Activated T-helper 1 cell treated with anti-CD3 and anti-CD28 coated beads, Interleukin-12 subunit alpha, Interleukin-12 subunit beta, Interleukin-2, Interleukin-4 antibody, amounts not matched to agents 30 ng/mL and 10 ng/mL and 1 ng/mL, durations not matched to agents 14 hours and 24 hours and 36 hours (primary cell): ENCODE measurements around the gene ABCA7. TPM values are rescaled to one million over a fixed set of nuclear protein-coding genes. Genes with fewer than 3 reads are reported as not detected.

Experiments
- DNase-seq: peaks from one replicate; pipeline ENCODE4 v3.0.0; 2021; ENCODE audit warnings: low spot score
- H3K27ac Mint-ChIP-seq: one replicate; pipeline ENCODE4 v1.8.0; 2021; ENCODE audit warnings: mild to moderate bottlenecking, mixed read lengths
- H3K27me3 Mint-ChIP-seq: one replicate; pipeline ENCODE4 v1.8.0; 2022; ENCODE audit warnings: mild to moderate bottlenecking, moderate library complexity, mixed read lengths; ENCODE audit not compliant: insufficient read depth
- H3K36me3 Mint-ChIP-seq: one replicate; pipeline ENCODE4 v1.8.0; 2021; ENCODE audit warnings: low read depth, mixed read lengths
- H3K4me1 Mint-ChIP-seq: one replicate; pipeline ENCODE4 v1.8.0; 2021; ENCODE audit warnings: low read depth, mixed read lengths
- H3K4me3 Mint-ChIP-seq: one replicate; pipeline ENCODE4 v1.8.0; 2021; ENCODE audit warnings: mild to moderate bottlenecking, moderate library complexity, mixed read lengths
- H3K9me3 Mint-ChIP-seq: one replicate; pipeline ENCODE4 v1.8.0; 2021; ENCODE audit warnings: mixed read lengths
- intact Hi-C: fragments of 100-400 bp; cut with micrococcal nuclease; formaldehyde crosslinking; loops from one replicate; pipeline ENCODE4 v1.15.1; 2024
- total RNA-seq: library from RNA; stranded (reverse); gene quantifications from 2 replicates; pipeline ENCODE4 v1.2.3, GENCODE V29; 2022

The ABCA7 gene
- total RNA-seq, 1 donor from 2014 or later: 15.8 TPM

GRCh38 chr19:1070931-1071791, 31.3 kb downstream of the ABCA7 start:
- H3K4me1 Mint-ChIP-seq: peaks cover 32% of the 10 kb centered on the region
- DNase-seq: no peak
- intact Hi-C loops: no loop called here
- H3K27ac Mint-ChIP-seq: peak overlapping the region; percentile 79
- peak overlapping the region; percentile 90 for H3K4me3 Mint-ChIP-seq
- H3K9me3 Mint-ChIP-seq: no peaks in the 10 kb centered on the region
- H3K27me3 Mint-ChIP-seq: no peaks in the 10 kb centered on the region
- peaks cover 29% of the 10 kb centered on the region for H3K36me3 Mint-ChIP-seq

- H3K4me3 Mint-ChIP-seq: peak overlapping the region; percentile 78
- H3K9me3 Mint-ChIP-seq: no peaks in the 10 kb centered on the region
- H3K36me3 Mint-ChIP-seq: peaks cover 35% of the 10 kb centered on the region
- intact Hi-C loops: no loop called here
- H3K4me1 Mint-ChIP-seq: peaks cover 41% of the 10 kb centered on the region
- H3K27ac Mint-ChIP-seq: peak overlapping the region; percentile 84
- no peak for DNase-seq
- no peaks in the 10 kb centered on the region for H3K27me3 Mint-ChIP-seq
Observed at GRCh38 chr19:1072371-1073015, 32.6 kb downstream of the ABCA7 start.

- no peaks in the 10 kb centered on the region for H3K9me3 Mint-ChIP-seq
- intact Hi-C loops: no loop called here
- H3K27me3 Mint-ChIP-seq: no peaks in the 10 kb centered on the region
- H3K36me3 Mint-ChIP-seq: peaks cover 39% of the 10 kb centered on the region
- H3K27ac Mint-ChIP-seq: peak overlapping the region; percentile 61
- peak overlapping the region; percentile 22 for H3K4me3 Mint-ChIP-seq
- DNase-seq: no peak
- H3K4me1 Mint-ChIP-seq: peaks cover 45% of the 10 kb centered on the region
Observed at GRCh38 chr19:1073063-1073955, 33.4 kb downstream of the ABCA7 start.

- DNase-seq: no peak
- intact Hi-C loops: no loop called here
- Mint-ChIP-seq H3K4me3 (peak overlapping the region; percentile 61), H3K9me3 (no peaks in the 10 kb centered on the region), H3K4me1 (peaks cover 39% of the 10 kb centered on the region), H3K27ac (peak overlapping the region; percentile 63), H3K36me3 (peaks cover 33% of the 10 kb centered on the region), H3K27me3 (no peaks in the 10 kb centered on the region)
Observed at GRCh38 chr19:1073956-1074517, 34.1 kb downstream of the ABCA7 start.

GRCh38 chr19:1074544-1075283, 34.8 kb downstream of the ABCA7 start:
- DNase-seq: peak; percentile 69
- Mint-ChIP-seq H3K27ac (peak overlapping the region; percentile 90), H3K9me3 (no peaks in the 10 kb centered on the region), H3K4me3 (peak overlapping the region; percentile 79), H3K27me3 (no peaks in the 10 kb centered on the region), H3K36me3 (peaks cover 32% of the 10 kb centered on the region), H3K4me1 (peaks cover 35% of the 10 kb centered on the region)
- intact Hi-C loops: loop anchor here (5.0 kb wide), 1 partner anchor 58 kb away; no protein-coding TSS in a partner anchor

GRCh38 chr19:1076046-1076386, 36.1 kb downstream of the ABCA7 start:
- Mint-ChIP-seq H3K27ac (peak overlapping the region; percentile 90), H3K4me1 (peaks cover 40% of the 10 kb centered on the region), H3K36me3 (peaks cover 39% of the 10 kb centered on the region), H3K9me3 (no peaks in the 10 kb centered on the region), H3K27me3 (no peaks in the 10 kb centered on the region), H3K4me3 (peak overlapping the region; percentile 79)
- no peak for DNase-seq
- intact Hi-C loops: loop anchor here (2.0 to 5.0 kb wide), 2 partner anchors 55 to 56 kb away; partner anchors contain the start of genes RNU6-2 and TMEM259

GRCh38 chr19:1076951-1077350, 37.0 kb downstream of the ABCA7 start:
- Mint-ChIP-seq H3K36me3 (peaks cover 37% of the 10 kb centered on the region), H3K4me1 (peaks cover 36% of the 10 kb centered on the region)
- intact Hi-C loops: loop anchor here (1.0 to 5.0 kb wide), 6 partner anchors 10 to 56 kb away; partner anchors contain the start of genes ARHGAP45, POLR2E, RNU6-2 and TMEM259

GRCh38 chr19:1079566-1080111, 39.7 kb downstream of the ABCA7 start:
- Mint-ChIP-seq H3K9me3 (no peaks in the 10 kb centered on the region), H3K27ac (peak overlapping the region; percentile 73), H3K27me3 (no peaks in the 10 kb centered on the region), H3K4me3 (peak overlapping the region; percentile 54), H3K36me3 (peaks cover 33% of the 10 kb centered on the region), H3K4me1 (peaks cover 34% of the 10 kb centered on the region)
- intact Hi-C loops: loop anchor here (5.0 kb wide), 1 partner anchor 53 kb away; no protein-coding TSS in a partner anchor
- DNase-seq: peak; percentile 73

More at GRCh38 chr19:1076951-1077350, 37.0 kb downstream of the ABCA7 start:
- H3K27ac Mint-ChIP-seq: peak overlapping the region; percentile 92
- H3K27me3 Mint-ChIP-seq: no peaks in the 10 kb centered on the region
- peak overlapping the region; percentile 80 for H3K4me3 Mint-ChIP-seq
- no peaks in the 10 kb centered on the region for H3K9me3 Mint-ChIP-seq
- DNase-seq: peak; percentile 93

- intact Hi-C loops: no loop called here
- no peak for DNase-seq
- Mint-ChIP-seq H3K36me3 (peaks cover 40% of the 10 kb centered on the region), H3K4me1 (peaks cover 38% of the 10 kb centered on the region), H3K27me3 (no peaks in the 10 kb centered on the region), H3K9me3 (no peaks in the 10 kb centered on the region), H3K27ac (peak overlapping the region; percentile 67), H3K4me3 (peak overlapping the region; percentile 26)
Observed at GRCh38 chr19:1080360-1081161, 40.7 kb downstream of the ABCA7 start.

- no peak for DNase-seq
- Mint-ChIP-seq H3K4me1 (peaks cover 31% of the 10 kb centered on the region), H3K36me3 (peaks cover 34% of the 10 kb centered on the region), H3K27ac (peak overlapping the region; percentile 29), H3K9me3 (no peaks in the 10 kb centered on the region), H3K4me3 (no peak overlapping the region), H3K27me3 (no peaks in the 10 kb centered on the region)
- intact Hi-C loops: loop anchor here (1.0 kb wide), 2 partner anchors 14 to 18 kb away; partner anchors contain the start of gene ARHGAP45
Observed at GRCh38 chr19:1081301-1082164, 41.6 kb downstream of the ABCA7 start.
